Activated CD4-positive, alpha-beta memory T cell treated with anti-CD3 and anti-CD28 coated beads for 36 hours (primary cell): Measurements from ENCODE around the gene TRPM1. TPM values are rescaled to one million over a fixed set of nuclear protein-coding genes. Genes with fewer than 3 reads are reported as not detected.
"Not testable (repeated sequence)": the region's sequence is repeated elsewhere in the genome, so short reads cannot be mapped to it uniquely, and the experiment has no call there.

Experiments used
- CTCF ChIA-PET: fragments of 350-600 bp; sonication (Branson Sonifier 250); formaldehyde crosslinking; loops from one replicate; lab custom pipeline; 2021; ENCODE audit warnings: antibody characterized with exemption, inconsistent platforms; lab: Charles Lee
- POLR2A ChIA-PET: fragments of 350-600 bp; sonication (Branson Sonifier 250); formaldehyde crosslinking; loops from one replicate; lab custom pipeline; 2021; ENCODE audit warnings: antibody characterized with exemption; lab: Charles Lee
- DNase-seq: peaks from one replicate; pipeline ENCODE4 v3.0.0-alpha.2; 2020
- H3K27ac Mint-ChIP-seq: one replicate; pipeline ENCODE4 v1.8.0; 2021; ENCODE audit warnings: mixed read lengths
- H3K27me3 Mint-ChIP-seq: one replicate; pipeline ENCODE4 v1.8.0; 2021; ENCODE audit warnings: mixed read lengths
- H3K36me3 Mint-ChIP-seq: one replicate; pipeline ENCODE4 v1.8.0; 2021; ENCODE audit warnings: mixed read lengths
- H3K4me1 Mint-ChIP-seq: one replicate; pipeline ENCODE4 v1.8.0; 2021; ENCODE audit warnings: low read depth, mixed read lengths
- H3K4me3 Mint-ChIP-seq: one replicate; pipeline ENCODE4 v1.8.0; 2021; ENCODE audit warnings: mild to moderate bottlenecking, mixed read lengths
- H3K9me3 Mint-ChIP-seq: one replicate; pipeline ENCODE4 v1.8.0; 2021; ENCODE audit warnings: mixed read lengths
- intact Hi-C: fragments of 100-400 bp; cut with micrococcal nuclease; formaldehyde crosslinking; loops from one replicate; pipeline ENCODE4 v1.15.1; 2023
- total RNA-seq, 2 experiments: library from RNA; stranded (reverse); gene quantifications; one replicate each; pipeline ENCODE4 v1.2.3, GENCODE V29; 2021

TRPM1 gene
- total RNA-seq, 2 experiments from 2014 or later = not detected

GRCh38 chr15:31090766-31091165 lies 10.8 kb downstream of the TRPM1 start:
- no peak overlapping the region for H3K4me3 Mint-ChIP-seq
- H3K27ac Mint-ChIP-seq = no peak overlapping the region
- POLR2A ChIA-PET = no interaction called here
- CTCF ChIA-PET = interaction anchor here (0.7 kb wide), 1 partner anchor 1174 kb away, joined by 3 read pairs; no protein-coding TSS in a partner anchor
- H3K27me3 Mint-ChIP-seq = peaks cover 2% of the 10 kb centered on the region
- intact Hi-C loops = no loop called here
- H3K4me1 Mint-ChIP-seq = no peaks in the 10 kb centered on the region
- no peaks in the 10 kb centered on the region for H3K9me3 Mint-ChIP-seq
- no peak for DNase-seq
- no peaks in the 10 kb centered on the region for H3K36me3 Mint-ChIP-seq

GRCh38 chr15:31089368-31090047 lies 12.0 kb downstream of the TRPM1 start:
- CTCF ChIA-PET = no interaction called here
- no peak overlapping the region for H3K4me3 Mint-ChIP-seq
- POLR2A ChIA-PET = no interaction called here

GRCh38 chr15:31088672-31089367 lies 12.7 kb downstream of the TRPM1 start:
- Mint-ChIP-seq H3K27me3 (peaks cover 2% of the 10 kb centered on the region), H3K4me1 (no peaks in the 10 kb centered on the region), H3K36me3 (no peaks in the 10 kb centered on the region), H3K4me3 (no peak overlapping the region), H3K9me3 (no peaks in the 10 kb centered on the region), H3K27ac (no peak overlapping the region)
- POLR2A ChIA-PET = no interaction called here
- no peak for DNase-seq
- intact Hi-C loops = no loop called here
- CTCF ChIA-PET = no interaction called here

More at GRCh38 chr15:31089368-31090047, 12.0 kb downstream of the TRPM1 start:
- H3K27me3 Mint-ChIP-seq = peaks cover 2% of the 10 kb centered on the region
- no peaks in the 10 kb centered on the region for H3K9me3 Mint-ChIP-seq
- no peak for DNase-seq
- H3K4me1 Mint-ChIP-seq = no peaks in the 10 kb centered on the region
- intact Hi-C loops = no loop called here
- no peaks in the 10 kb centered on the region for H3K36me3 Mint-ChIP-seq
- no peak overlapping the region for H3K27ac Mint-ChIP-seq

GRCh38 chr15:31088041-31088440 lies 13.5 kb downstream of the TRPM1 start:
- H3K4me3 Mint-ChIP-seq, H3K27me3 Mint-ChIP-seq, intact Hi-C loops, H3K27ac Mint-ChIP-seq, DNase-seq, H3K9me3 Mint-ChIP-seq, POLR2A ChIA-PET, H3K4me1 Mint-ChIP-seq, H3K36me3 Mint-ChIP-seq: not testable (repeated sequence)
- CTCF ChIA-PET = interaction anchor here (0.8 kb wide), 1 partner anchor 41 kb away, joined by 3 read pairs; no protein-coding TSS in a partner anchor

DNA sequence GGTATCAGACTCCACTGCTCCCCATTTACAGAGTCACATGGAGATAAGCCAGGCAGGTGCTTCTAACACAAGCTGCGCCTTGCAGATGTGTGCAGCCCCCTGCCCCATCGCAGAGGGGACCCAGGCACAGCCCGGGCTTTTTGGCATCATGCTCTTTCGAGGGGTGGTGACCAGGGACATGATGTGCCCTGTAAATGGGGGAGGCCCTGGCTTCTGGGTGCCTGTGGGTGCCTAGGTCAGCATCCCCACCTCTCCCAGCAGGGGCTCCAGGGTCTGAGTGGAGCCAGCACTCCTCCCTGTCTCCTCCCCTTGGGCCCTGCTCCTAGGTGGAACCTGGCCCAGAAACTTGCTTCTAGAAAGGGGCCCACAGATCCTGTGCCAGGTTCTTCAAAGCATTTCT lies 15.2 kb downstream of the TRPM1 start:
- H3K27me3 Mint-ChIP-seq = peaks cover 2% of the 10 kb centered on the region
- ChIA-PET CTCF (no interaction called here), POLR2A (no interaction called here)
- no peak overlapping the region for H3K4me3 Mint-ChIP-seq
- H3K4me1 Mint-ChIP-seq = no peaks in the 10 kb centered on the region
- H3K9me3 Mint-ChIP-seq = no peaks in the 10 kb centered on the region
- intact Hi-C loops = no loop called here
- no peaks in the 10 kb centered on the region for H3K36me3 Mint-ChIP-seq
- DNase-seq = no peak
- no peak overlapping the region for H3K27ac Mint-ChIP-seq

GRCh38 chr15:31085359-31085758 lies 16.2 kb downstream of the TRPM1 start:
- peaks cover 2% of the 10 kb centered on the region for H3K27me3 Mint-ChIP-seq
- intact Hi-C loops = no loop called here
- H3K4me1 Mint-ChIP-seq = no peaks in the 10 kb centered on the region
- H3K27ac Mint-ChIP-seq = no peak overlapping the region
- H3K36me3 Mint-ChIP-seq = no peaks in the 10 kb centered on the region
- POLR2A ChIA-PET = no interaction called here
- no peak for DNase-seq
- H3K4me3 Mint-ChIP-seq = no peak overlapping the region
- no peaks in the 10 kb centered on the region for H3K9me3 Mint-ChIP-seq
- CTCF ChIA-PET = no interaction called here

DNA sequence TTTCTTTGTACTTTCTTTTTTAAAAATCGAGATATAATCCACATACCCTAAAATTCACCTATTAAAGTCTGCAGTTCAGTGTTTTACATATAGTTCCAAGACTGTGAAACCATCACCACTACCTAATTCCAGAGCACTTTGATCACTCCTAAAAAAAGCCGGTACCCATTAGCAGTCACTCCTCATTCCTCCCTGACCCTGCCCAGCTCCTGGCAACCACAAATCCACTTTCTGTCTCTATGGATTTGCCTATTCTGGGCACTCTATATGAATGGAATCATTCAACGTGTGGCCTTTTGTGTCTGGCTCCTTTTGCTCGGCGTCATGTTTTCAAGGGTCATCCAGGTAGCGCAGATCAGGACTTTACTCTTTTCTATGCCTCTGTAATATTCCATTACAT lies 17.3 kb downstream of the TRPM1 start:
- no peak overlapping the region for H3K4me3 Mint-ChIP-seq
- CTCF ChIA-PET = no interaction called here
- peaks cover 2% of the 10 kb centered on the region for H3K4me1 Mint-ChIP-seq
- POLR2A ChIA-PET = no interaction called here
- no peaks in the 10 kb centered on the region for H3K36me3 Mint-ChIP-seq
- no peak for DNase-seq
- H3K27ac Mint-ChIP-seq = no peak overlapping the region
- intact Hi-C loops = no loop called here
- no peaks in the 10 kb centered on the region for H3K9me3 Mint-ChIP-seq
- peaks cover 8% of the 10 kb centered on the region for H3K27me3 Mint-ChIP-seq

DNA sequence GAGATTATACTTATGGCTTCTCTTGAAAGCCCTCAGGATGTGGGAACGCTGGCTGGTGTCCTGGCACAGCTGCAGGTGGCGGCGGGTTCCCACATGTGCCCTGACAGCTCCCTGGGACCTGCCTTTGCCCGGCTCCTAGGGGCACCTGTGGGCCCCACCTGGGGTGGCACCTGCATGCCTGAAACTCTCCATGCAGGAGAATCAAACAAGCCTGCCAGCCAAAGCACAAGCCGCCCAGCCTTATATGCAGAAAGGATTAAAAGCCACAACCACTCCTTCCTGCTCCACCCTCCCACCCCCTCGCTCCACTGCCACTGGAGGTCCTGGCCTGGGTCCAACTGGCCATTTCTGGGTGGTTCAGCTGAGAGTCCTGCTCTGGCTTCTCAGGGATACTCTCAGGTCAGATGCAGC lies 18.1 kb downstream of the TRPM1 start:
- CTCF ChIA-PET = no interaction called here
- no peaks in the 10 kb centered on the region for H3K9me3 Mint-ChIP-seq

DNA sequence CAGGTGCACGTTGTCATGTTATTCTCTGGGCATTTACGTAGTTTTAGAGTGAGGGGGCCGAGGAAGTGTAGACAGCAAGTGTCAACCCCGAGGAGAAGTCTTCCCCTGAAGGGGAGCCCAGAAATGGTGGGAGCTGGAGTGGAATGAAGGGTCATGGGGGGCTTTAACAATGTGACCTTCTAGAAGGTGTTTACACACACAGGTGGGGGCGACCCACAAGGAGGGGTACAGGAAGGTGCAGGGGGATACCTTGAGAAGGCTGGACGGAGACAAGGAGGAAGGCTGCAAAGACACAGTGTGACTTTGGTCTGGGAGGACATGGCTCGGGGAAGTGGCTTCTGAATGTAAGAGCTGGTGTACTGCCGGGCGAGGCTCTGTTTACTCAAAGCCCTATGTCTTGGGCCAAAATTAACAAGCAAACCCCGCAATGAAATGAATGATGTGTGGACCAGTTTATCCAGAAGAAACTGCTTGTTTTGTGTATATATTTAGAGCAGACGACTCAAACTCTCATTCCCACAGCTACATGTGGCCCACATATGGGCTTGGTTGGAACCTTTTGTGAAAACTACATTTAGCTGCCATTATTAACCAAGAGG lies 18.7 kb downstream of the TRPM1 start:
- H3K4me1 Mint-ChIP-seq = peaks cover 2% of the 10 kb centered on the region
- H3K36me3 Mint-ChIP-seq = no peaks in the 10 kb centered on the region
- H3K9me3 Mint-ChIP-seq = no peaks in the 10 kb centered on the region
- ChIA-PET CTCF (no interaction called here), POLR2A (no interaction called here)
- DNase-seq = no peak
- H3K4me3 Mint-ChIP-seq = no peak overlapping the region
- intact Hi-C loops = no loop called here
- no peak overlapping the region for H3K27ac Mint-ChIP-seq
- peaks cover 9% of the 10 kb centered on the region for H3K27me3 Mint-ChIP-seq

More for the DNA sequence above, 18.1 kb downstream of the TRPM1 start:
- POLR2A ChIA-PET = no interaction called here
- H3K27ac Mint-ChIP-seq = no peak overlapping the region
- H3K27me3 Mint-ChIP-seq = peaks cover 9% of the 10 kb centered on the region
- no peaks in the 10 kb centered on the region for H3K36me3 Mint-ChIP-seq
- intact Hi-C loops = no loop called here
- no peak overlapping the region for H3K4me3 Mint-ChIP-seq
- DNase-seq = no peak
- peaks cover 2% of the 10 kb centered on the region for H3K4me1 Mint-ChIP-seq

- peaks cover 2% of the 10 kb centered on the region for H3K4me1 Mint-ChIP-seq
- ChIA-PET POLR2A (no interaction called here), CTCF (no interaction called here)
- intact Hi-C loops = no loop called here
- DNase-seq = peak; percentile 10
- H3K36me3 Mint-ChIP-seq = no peaks in the 10 kb centered on the region
- H3K27ac Mint-ChIP-seq = no peak overlapping the region
- H3K4me3 Mint-ChIP-seq = no peak overlapping the region
- no peaks in the 10 kb centered on the region for H3K9me3 Mint-ChIP-seq
- peaks cover 17% of the 10 kb centered on the region for H3K27me3 Mint-ChIP-seq
Observed at GRCh38 chr15:31081588-31082250, 19.8 kb downstream of the TRPM1 start.

DNA sequence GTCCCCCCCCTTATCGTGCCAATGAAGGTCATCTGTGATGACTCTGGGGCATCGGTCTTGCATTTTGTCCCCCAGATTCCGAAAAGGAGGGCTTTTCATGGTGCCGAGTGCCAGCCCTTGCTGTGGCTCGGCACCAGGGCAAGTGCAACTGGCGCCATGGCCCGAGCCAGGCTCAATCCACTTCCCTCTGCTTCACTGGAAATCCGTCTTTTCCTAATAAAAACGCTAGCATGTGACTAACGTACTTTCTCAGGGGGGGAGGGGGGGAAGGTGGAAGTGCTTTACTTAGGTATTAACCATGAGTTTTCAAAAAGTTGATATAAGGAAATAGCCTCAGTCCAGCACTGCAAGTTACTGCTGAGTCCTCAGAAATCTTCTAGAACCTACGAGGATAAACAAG lies 20.5 kb downstream of the TRPM1 start:
- ChIA-PET POLR2A (no interaction called here), CTCF (no interaction called here)
- H3K9me3 Mint-ChIP-seq = no peaks in the 10 kb centered on the region
- DNase-seq = no peak
- no peak overlapping the region for H3K4me3 Mint-ChIP-seq
- H3K27ac Mint-ChIP-seq = no peak overlapping the region
- no peaks in the 10 kb centered on the region for H3K36me3 Mint-ChIP-seq
- intact Hi-C loops = no loop called here
- H3K4me1 Mint-ChIP-seq = peaks cover 2% of the 10 kb centered on the region
- H3K27me3 Mint-ChIP-seq = peaks cover 17% of the 10 kb centered on the region

DNA sequence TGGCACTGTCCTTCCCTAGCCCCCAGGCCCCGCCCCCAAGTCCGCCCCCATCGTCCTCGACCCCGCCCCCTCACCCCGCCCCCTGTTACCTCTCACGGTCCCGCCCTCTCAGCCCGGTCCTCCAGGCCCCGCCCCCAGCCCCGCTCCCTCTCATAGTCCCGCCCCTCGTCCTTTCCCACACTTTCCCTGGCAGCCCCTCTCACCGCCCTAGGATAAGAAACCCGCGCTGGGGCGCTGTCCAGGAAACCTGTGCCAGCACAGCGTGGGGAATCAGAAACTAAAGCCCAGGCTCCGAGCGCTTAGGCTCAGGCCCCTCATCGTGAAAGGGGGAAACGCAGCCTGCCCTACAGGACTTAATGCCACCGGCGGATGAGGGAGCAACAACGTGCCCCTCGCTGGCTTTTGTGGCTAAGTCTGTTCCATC lies 20.9 kb downstream of the TRPM1 start:
- Mint-ChIP-seq H3K4me1 (peaks cover 2% of the 10 kb centered on the region), H3K27ac (no peak overlapping the region), H3K4me3 (no peak overlapping the region), H3K27me3 (peaks cover 17% of the 10 kb centered on the region), H3K36me3 (no peaks in the 10 kb centered on the region), H3K9me3 (no peaks in the 10 kb centered on the region)
- peak; percentile 41 for DNase-seq
- POLR2A ChIA-PET = no interaction called here
- CTCF ChIA-PET = no interaction called here
- intact Hi-C loops = no loop called here
